Smooth muscle cell (in vitro differentiated cells): ENCODE measurements around the gene PTK7. TPM values are rescaled to one million over a fixed set of nuclear protein-coding genes. Genes with fewer than 3 reads are reported as not detected.

Source experiments
- DNase-seq: peaks from one replicate; lab custom pipeline; 2025; ENCODE audit not compliant: unreplicated experiment; lab: John Stamatoyannopoulos, UW
- H2AFZ ChIP-seq: fragments of 200-600 bp; sonication (generic); 2 replicates; pipeline ENCODE4 v1.6.0; 2016; ENCODE audit warnings: antibody characterized with exemption, low read depth, mild to moderate bottlenecking
- H3F3A ChIP-seq: fragments of 200-600 bp; sonication (generic); 2 replicates; pipeline ENCODE4 v1.6.0; 2017; ENCODE audit warnings: antibody characterized with exemption, low read depth
- H3K27ac ChIP-seq: fragments of 200-600 bp; sonication (generic); 2 replicates; pipeline ENCODE4 v1.5.1; 2016; ENCODE audit warnings: low read depth, mild to moderate bottlenecking
- H3K27me3 ChIP-seq: fragments of 200-600 bp; sonication (generic); 2 replicates; pipeline ENCODE4 v1.6.1; 2016; ENCODE audit warnings: low read depth, mild to moderate bottlenecking
- H3K36me3 ChIP-seq: fragments of 200-600 bp; sonication (generic); 2 replicates; pipeline ENCODE4 v1.5.1; 2016; ENCODE audit warnings: low read depth
- H3K4me1 ChIP-seq: fragments of 200-600 bp; sonication (generic); 2 replicates; pipeline ENCODE4 v1.5.1; 2016; ENCODE audit warnings: low read depth
- H3K4me2 ChIP-seq: fragments of 200-600 bp; sonication (generic); 2 replicates; pipeline ENCODE4 v1.6.0; 2016; ENCODE audit warnings: mild to moderate bottlenecking
- H3K4me3 ChIP-seq: fragments of 200-600 bp; sonication (generic); 2 replicates; pipeline ENCODE4 v1.5.1; 2016; ENCODE audit warnings: mild to moderate bottlenecking
- H3K79me2 ChIP-seq: fragments of 200-600 bp; sonication (generic); 2 replicates; pipeline ENCODE4 v1.6.0; 2016; ENCODE audit warnings: low read depth, mild to moderate bottlenecking
- H3K9ac ChIP-seq: fragments of 200-600 bp; sonication (generic); 2 replicates; pipeline ENCODE4 v1.6.0; 2016; ENCODE audit warnings: low read depth
- H3K9me3 ChIP-seq: fragments of 200-600 bp; sonication (generic); replicated peaks from 2 replicates; pipeline ENCODE4 v1.5.1; 2016; ENCODE audit warnings: low read depth
- H4K20me1 ChIP-seq: fragments of 200-600 bp; sonication (generic); 2 replicates; pipeline ENCODE4 v1.6.0; 2016; ENCODE audit warnings: low read depth
- CTCF ChIP-seq: fragments of 200-600 bp; sonication (generic); IDR thresholded peaks from 2 replicates; pipeline ENCODE4 v1.5.1; 2017; ENCODE audit warnings: borderline replicate concordance, mild to moderate bottlenecking, antibody characterized with exemption; ENCODE audit not compliant: insufficient read depth, poor library complexity, severe bottlenecking
- WGBS: methylation state at CpG from one replicate; pipeline ENCODE4 v1.1.7; 2016; ENCODE audit warnings: low lambda C conversion rate; 5-methylcytosine and 5-hydroxymethylcytosine counted together
- polyA plus RNA-seq: library from polyadenylated mRNA; unstranded; fragments of >200 nt; fragmentation: Nextera tagmentation; extraction: Ambion mirVana; gene quantifications from 2 replicates; pipeline ENCODE4 v1.2.1, GENCODE V29; 2016
- total RNA-seq: library from RNA; depleted of rRNA; stranded (reverse); fragments of >200 nt; gene quantifications from 2 replicates; pipeline ENCODE4 v1.2.3, GENCODE V29; 2014

PTK7 gene
- total and polyA plus RNA-seq, 2 experiments from 2014 or later, result 376 to 598 TPM

GRCh38 chr6:43146261-43146660 is 70.1 kb downstream of the PTK7 start:
- no peak for DNase-seq
- H3K9me3 ChIP-seq, result no peaks in the 10 kb centered on the region
- H3K79me2 ChIP-seq, result peaks cover 14% of the 10 kb centered on the region
- no peak overlapping the region for H3K9ac ChIP-seq
- peaks cover 43% of the 10 kb centered on the region for H3F3A ChIP-seq
- H3K36me3 ChIP-seq, result no peaks in the 10 kb centered on the region
- WGBS, result 99% methylated on average over 3 of the region's 3 CpGs
- H3K4me3 ChIP-seq, result no peak overlapping the region
- no peaks in the 10 kb centered on the region for H3K4me1 ChIP-seq
- H3K4me2 ChIP-seq, result no peak overlapping the region
- peak overlapping the region; percentile 27 for H3K27ac ChIP-seq
- TF ChIP-seq CTCF, result no peak
- peaks cover 12% of the 10 kb centered on the region for H4K20me1 ChIP-seq
- no peak overlapping the region for H2AFZ ChIP-seq
- H3K27me3 ChIP-seq, result no peaks in the 10 kb centered on the region

- H3K9ac ChIP-seq, result no peak overlapping the region
- peaks cover 38% of the 10 kb centered on the region for H3F3A ChIP-seq
- H3K9me3 ChIP-seq, result no peaks in the 10 kb centered on the region
- no peak for DNase-seq
- no peak overlapping the region for H3K4me3 ChIP-seq
- peaks cover 12% of the 10 kb centered on the region for H4K20me1 ChIP-seq
- no peaks in the 10 kb centered on the region for H3K27me3 ChIP-seq
- no peak for TF ChIP-seq CTCF
- H3K79me2 ChIP-seq, result peaks cover 14% of the 10 kb centered on the region
- WGBS, result 96% methylated on average over 8 of the region's 8 CpGs
- no peaks in the 10 kb centered on the region for H3K36me3 ChIP-seq
- H3K27ac ChIP-seq, result peak overlapping the region; percentile 37
- no peak overlapping the region for H3K4me2 ChIP-seq
- H2AFZ ChIP-seq, result no peak overlapping the region
- no peaks in the 10 kb centered on the region for H3K4me1 ChIP-seq
Observed at GRCh38 chr6:43146709-43147688, 70.9 kb downstream of the PTK7 start.

GRCh38 chr6:43147691-43148477 is 71.8 kb downstream of the PTK7 start:
- H3K27ac ChIP-seq, result peak overlapping the region; percentile 37
- DNase-seq, result no peak
- 93% methylated on average over 4 of the region's 6 CpGs for WGBS
- H3K36me3 ChIP-seq, result no peaks in the 10 kb centered on the region
- peaks cover 12% of the 10 kb centered on the region for H4K20me1 ChIP-seq
- no peaks in the 10 kb centered on the region for H3K27me3 ChIP-seq
- H3K9ac ChIP-seq, result no peak overlapping the region
- H2AFZ ChIP-seq, result no peak overlapping the region
- H3K4me3 ChIP-seq, result no peak overlapping the region
- peaks cover 21% of the 10 kb centered on the region for H3K79me2 ChIP-seq
- H3F3A ChIP-seq, result peaks cover 29% of the 10 kb centered on the region
- TF ChIP-seq CTCF, result no peak
- H3K9me3 ChIP-seq, result no peaks in the 10 kb centered on the region
- H3K4me1 ChIP-seq, result no peaks in the 10 kb centered on the region
- no peak overlapping the region for H3K4me2 ChIP-seq
